HG03460 (cell line): ENCODE measurements around the gene RNF125.
A peak's percentile ranks its signal among the peaks of the same experiment; 100 is the strongest.
"Not testable (repeated sequence)": the region's sequence is repeated elsewhere in the genome, so short reads cannot be mapped to it uniquely, and the experiment has no call there.

Source experiments
- ATAC-seq: cut with Tn5 transposase; IDR thresholded peaks from one replicate; pipeline ENCODE4 v1.9.1; 2021; ENCODE audit not compliant: unreplicated experiment

Gene RNF125

GRCh38 chr18:32018331-32019250 lies at the start of gene RNF125:
Gene RNF125, plus strand, starts transcription at chr18:32018825. Its CDS starts 39 bp downstream, at chr18:32018864.
- ATAC-seq: peak; percentile 76

- no peak for ATAC-seq
Observed at GRCh38 chr18:31970617-31971016, 48.0 kb upstream of the RNF125 start.

- ATAC-seq: no peak
Observed at GRCh38 chr18:31973929-31974546, 44.6 kb upstream of the RNF125 start.

- no peak for ATAC-seq
Observed at GRCh38 chr18:31976242-31976641, 42.4 kb upstream of the RNF125 start.

- no peak for ATAC-seq
Observed at GRCh38 chr18:31977270-31977872, 41.3 kb upstream of the RNF125 start.

- no peak for ATAC-seq
Observed at GRCh38 chr18:31978616-31979015, 40.0 kb upstream of the RNF125 start.

- no peak for ATAC-seq
Observed at GRCh38 chr18:31979714-31980113, 38.9 kb upstream of the RNF125 start.

GRCh38 chr18:31980863-31981262 lies 37.8 kb upstream of the RNF125 start:
- no peak for ATAC-seq

GRCh38 chr18:31983020-31983419 lies 35.6 kb upstream of the RNF125 start:
- no peak for ATAC-seq

GRCh38 chr18:31983976-31984375 lies 34.6 kb upstream of the RNF125 start:
- ATAC-seq: no peak

- ATAC-seq: peak; percentile 100
Observed at GRCh38 chr18:31990823-31991222, 27.8 kb upstream of the RNF125 start.

- no peak for ATAC-seq
Observed at GRCh38 chr18:31996007-31996406, 22.6 kb upstream of the RNF125 start.

- no peak for ATAC-seq
Observed at GRCh38 chr18:31998880-31999412, 19.7 kb upstream of the RNF125 start.

- not testable (repeated sequence) for ATAC-seq
Observed at GRCh38 chr18:32001141-32001540, 17.5 kb upstream of the RNF125 start.

GRCh38 chr18:32003822-32004221 lies 14.8 kb upstream of the RNF125 start:
- not testable (repeated sequence) for ATAC-seq

- ATAC-seq: no peak
Observed at GRCh38 chr18:32010124-32010721, 8.4 kb upstream of the RNF125 start.

- no peak for ATAC-seq
Observed at GRCh38 chr18:32011193-32011592, 7.4 kb upstream of the RNF125 start.

- peak; percentile 23 for ATAC-seq
Observed at GRCh38 chr18:32019251-32019948, 775 bp downstream of the RNF125 start.

GRCh38 chr18:32019949-32020625 lies 1.5 kb downstream of the RNF125 start:
- ATAC-seq: not testable (repeated sequence)
